GM12892 (cell line): ENCODE measurements around the gene CACNA1C.

Source experiments
- POLR2A ChIP-seq: IDR thresholded peaks from 2 replicates; pipeline ENCODE4 v1.6.1; 2011; ENCODE audit warnings: low read depth, low read length, control low read depth
- TAF1 ChIP-seq: IDR thresholded peaks from 2 replicates; pipeline ENCODE4 v1.6.1; 2011; ENCODE audit warnings: low read depth, mild to moderate bottlenecking, control low read depth, low read length, borderline replicate concordance

DNA sequence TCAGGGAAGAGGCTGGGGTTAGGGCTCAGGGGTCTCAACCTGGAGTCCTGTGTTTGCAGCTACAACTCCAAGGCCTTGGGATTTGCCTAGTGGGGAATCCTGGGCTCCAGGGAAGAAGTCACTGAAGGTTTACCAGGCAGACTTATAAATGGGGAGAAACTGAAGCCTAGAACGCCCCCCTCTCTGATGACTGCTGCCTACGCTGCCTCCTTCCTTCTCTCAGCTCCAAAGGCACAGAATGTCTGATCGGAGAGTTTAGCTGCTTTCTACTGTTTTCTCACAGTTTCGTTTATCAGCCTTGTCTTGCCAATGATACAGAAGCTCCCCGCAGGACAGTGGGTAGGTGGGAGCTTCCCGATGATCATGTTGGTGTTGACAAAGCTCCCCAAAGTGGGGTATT lies 101.7 kb downstream of the CACNA1C start:
- no peak for TF ChIP-seq POLR2A
- TF ChIP-seq TAF1 = no peak
